MM.1S (cell line): ENCODE results near the gene CLPTM1L.

Source experiments
- DNase-seq: peaks from one replicate; pipeline ENCODE4 v3.0.0-alpha.2; 2015
- H2AFZ ChIP-seq: fragments of 300-600 bp; sonication (generic); 2 replicates; pipeline ENCODE4 v1.6.0; 2016; ENCODE audit warnings: antibody characterized with exemption, low read length
- H3F3A ChIP-seq: fragments of 300-600 bp; sonication (generic); 2 replicates; pipeline ENCODE4 v1.6.1; 2016; ENCODE audit warnings: mild to moderate bottlenecking, antibody characterized with exemption, low read length, moderate library complexity, mixed read lengths; ENCODE audit not compliant: insufficient read depth
- H3K27ac ChIP-seq: fragments of 300-600 bp; sonication (generic); 2 replicates; pipeline ENCODE4 v1.5.1; 2016; ENCODE audit warnings: mild to moderate bottlenecking, low read length
- H3K27me3 ChIP-seq: fragments of 300-600 bp; sonication (generic); replicated peaks from 2 replicates; pipeline ENCODE4 v1.6.0; 2016; ENCODE audit warnings: low read length; ENCODE audit not compliant: insufficient read depth
- H3K36me3 ChIP-seq: fragments of 300-600 bp; sonication (generic); replicated peaks from 2 replicates; pipeline ENCODE4 v1.6.1; 2016; ENCODE audit warnings: mild to moderate bottlenecking, low read length, mixed read lengths; ENCODE audit not compliant: insufficient read depth
- H3K4me1 ChIP-seq: fragments of 300-600 bp; sonication (generic); 2 replicates; pipeline ENCODE4 v1.6.1; 2016; ENCODE audit warnings: low read length, mixed read lengths
- H3K4me2 ChIP-seq: fragments of 300-600 bp; sonication (generic); 2 replicates; pipeline ENCODE4 v1.6.0; 2016; ENCODE audit warnings: low read depth, low read length
- H3K4me3 ChIP-seq: fragments of 300-600 bp; sonication (generic); 2 replicates; pipeline ENCODE4 v1.5.1; 2016; ENCODE audit warnings: low read length, mixed read lengths
- H3K79me2 ChIP-seq: fragments of 300-600 bp; sonication (generic); 2 replicates; pipeline ENCODE4 v1.6.1; 2016; ENCODE audit warnings: mixed run types, low read length, mixed read lengths
- H3K9ac ChIP-seq: fragments of 300-600 bp; sonication (generic); 2 replicates; pipeline ENCODE4 v1.6.1; 2016; ENCODE audit warnings: low read length, mixed read lengths
- H3K9me2 ChIP-seq: fragments of 300-600 bp; sonication (generic); replicated peaks from 2 replicates; pipeline ENCODE4 v1.6.1; 2016; ENCODE audit warnings: mild to moderate bottlenecking, low read length, mixed read lengths; ENCODE audit not compliant: insufficient read depth
- H3K9me3 ChIP-seq: fragments of 300-600 bp; sonication (generic); replicated peaks from 2 replicates; pipeline ENCODE4 v1.6.1; 2016; ENCODE audit warnings: mild to moderate bottlenecking, low read length, mixed read lengths; ENCODE audit not compliant: insufficient read depth
- H4K20me1 ChIP-seq: fragments of 300-600 bp; sonication (generic); 2 replicates; pipeline ENCODE4 v1.6.1; 2016; ENCODE audit warnings: mild to moderate bottlenecking, low read length, moderate library complexity, mixed read lengths; ENCODE audit not compliant: insufficient read depth
- CTCF ChIP-seq: fragments of 300-600 bp; sonication (generic); IDR thresholded peaks from 2 replicates; pipeline ENCODE4 v1.5.1; 2016; ENCODE audit warnings: antibody characterized with exemption, low read length, mixed read lengths
- EZH2 ChIP-seq: fragments of 300-600 bp; sonication (generic); optimal IDR thresholded peaks from 2 replicates; pipeline ENCODE3; 2017; ENCODE audit warnings: low read depth, mild to moderate bottlenecking, antibody characterized with exemption, low read length, mixed read lengths
- EZH2phosphoT487 ChIP-seq: fragments of 300-600 bp; sonication (generic); IDR thresholded peaks from 2 replicates; pipeline ENCODE4 v1.6.1; 2018; ENCODE audit warnings: antibody characterized with exemption, low read length

CLPTM1L gene

GRCh38 chr5:1274471-1274870 lies 70.4 kb downstream of the CLPTM1L start:
- Histone ChIP-seq H2AFZ (no peak overlapping the region), H3K27ac (no peak overlapping the region), H3K4me3 (no peak overlapping the region), H3F3A (no peaks in the 10 kb centered on the region), H3K27me3 (no peaks in the 10 kb centered on the region), H3K9me3 (no peaks in the 10 kb centered on the region), H4K20me1 (no peaks in the 10 kb centered on the region), H3K9ac (no peak overlapping the region), H3K9me2 (no peaks in the 10 kb centered on the region), H3K36me3 (no peaks in the 10 kb centered on the region), H3K4me2 (no peak overlapping the region), H3K79me2 (no peaks in the 10 kb centered on the region), H3K4me1 (no peaks in the 10 kb centered on the region)
- TF ChIP-seq CTCF, result no peak
- TF ChIP-seq EZH2phosphoT487, result no peak
- TF ChIP-seq EZH2, result no peak
- DNase-seq, result no peak

- H3K36me3 ChIP-seq, result no peaks in the 10 kb centered on the region
- no peaks in the 10 kb centered on the region for H4K20me1 ChIP-seq
- no peaks in the 10 kb centered on the region for H3K27me3 ChIP-seq
- H3K79me2 ChIP-seq, result no peaks in the 10 kb centered on the region
- no peak overlapping the region for H3K27ac ChIP-seq
- 0 out of 2 replicates have a peak, but pooled peaks cover 2% of the 10 kb centered on the region for H3F3A ChIP-seq
- DNase-seq, result no peak
- no peak overlapping the region for H3K4me3 ChIP-seq
- no peak for TF ChIP-seq CTCF
- TF ChIP-seq EZH2phosphoT487, result no peak
- no peak for TF ChIP-seq EZH2
- peaks cover 2% of the 10 kb centered on the region; the same call in 1 of the 2 replicates for H3K4me1 ChIP-seq
- no peaks in the 10 kb centered on the region for H3K9me3 ChIP-seq
- H3K9me2 ChIP-seq, result no peaks in the 10 kb centered on the region
- no peak overlapping the region for H2AFZ ChIP-seq
- no peak overlapping the region for H3K9ac ChIP-seq
- no peak overlapping the region for H3K4me2 ChIP-seq
Observed at GRCh38 chr5:1273745-1274144, 71.2 kb downstream of the CLPTM1L start.

GRCh38 chr5:1272201-1272600 lies 72.7 kb downstream of the CLPTM1L start:
- Histone ChIP-seq H4K20me1 (no peaks in the 10 kb centered on the region), H2AFZ (no peak overlapping the region), H3K4me3 (no peak overlapping the region), H3K27me3 (no peaks in the 10 kb centered on the region), H3K4me2 (no peak overlapping the region), H3K9ac (no peak overlapping the region), H3K27ac (no peak overlapping the region), H3K4me1 (peaks cover 8% of the 10 kb centered on the region), H3K36me3 (no peaks in the 10 kb centered on the region), H3K9me3 (no peaks in the 10 kb centered on the region), H3K79me2 (no peaks in the 10 kb centered on the region), H3K9me2 (no peaks in the 10 kb centered on the region), H3F3A (0 out of 2 replicates have a peak, but pooled peaks cover 4% of the 10 kb centered on the region)
- TF ChIP-seq CTCF (no peak), EZH2 (no peak), EZH2phosphoT487 (no peak)
- no peak for DNase-seq
